MM.1S (cell line): ENCODE results near the gene MRPL27.
A peak's percentile ranks its signal among the peaks of the same experiment; 100 is the strongest.

Experiments used
- DNase-seq: peaks from one replicate; pipeline ENCODE4 v3.0.0-alpha.2; 2015
- H2AFZ ChIP-seq: fragments of 300-600 bp; sonication (generic); 2 replicates; pipeline ENCODE4 v1.6.0; 2016; ENCODE audit warnings: antibody characterized with exemption, low read length
- H3F3A ChIP-seq: fragments of 300-600 bp; sonication (generic); 2 replicates; pipeline ENCODE4 v1.6.1; 2016; ENCODE audit warnings: mild to moderate bottlenecking, antibody characterized with exemption, low read length, moderate library complexity, mixed read lengths; ENCODE audit not compliant: insufficient read depth
- H3K27ac ChIP-seq: fragments of 300-600 bp; sonication (generic); 2 replicates; pipeline ENCODE4 v1.5.1; 2016; ENCODE audit warnings: mild to moderate bottlenecking, low read length
- H3K27me3 ChIP-seq: fragments of 300-600 bp; sonication (generic); replicated peaks from 2 replicates; pipeline ENCODE4 v1.6.0; 2016; ENCODE audit warnings: low read length; ENCODE audit not compliant: insufficient read depth
- H3K36me3 ChIP-seq: fragments of 300-600 bp; sonication (generic); replicated peaks from 2 replicates; pipeline ENCODE4 v1.6.1; 2016; ENCODE audit warnings: mild to moderate bottlenecking, low read length, mixed read lengths; ENCODE audit not compliant: insufficient read depth
- H3K4me1 ChIP-seq: fragments of 300-600 bp; sonication (generic); 2 replicates; pipeline ENCODE4 v1.6.1; 2016; ENCODE audit warnings: low read length, mixed read lengths
- H3K4me2 ChIP-seq: fragments of 300-600 bp; sonication (generic); 2 replicates; pipeline ENCODE4 v1.6.0; 2016; ENCODE audit warnings: low read depth, low read length
- H3K4me3 ChIP-seq: fragments of 300-600 bp; sonication (generic); 2 replicates; pipeline ENCODE4 v1.5.1; 2016; ENCODE audit warnings: low read length, mixed read lengths
- H3K79me2 ChIP-seq: fragments of 300-600 bp; sonication (generic); 2 replicates; pipeline ENCODE4 v1.6.1; 2016; ENCODE audit warnings: mixed run types, low read length, mixed read lengths
- H3K9ac ChIP-seq: fragments of 300-600 bp; sonication (generic); 2 replicates; pipeline ENCODE4 v1.6.1; 2016; ENCODE audit warnings: low read length, mixed read lengths
- H3K9me2 ChIP-seq: fragments of 300-600 bp; sonication (generic); replicated peaks from 2 replicates; pipeline ENCODE4 v1.6.1; 2016; ENCODE audit warnings: mild to moderate bottlenecking, low read length, mixed read lengths; ENCODE audit not compliant: insufficient read depth
- H3K9me3 ChIP-seq: fragments of 300-600 bp; sonication (generic); replicated peaks from 2 replicates; pipeline ENCODE4 v1.6.1; 2016; ENCODE audit warnings: mild to moderate bottlenecking, low read length, mixed read lengths; ENCODE audit not compliant: insufficient read depth
- H4K20me1 ChIP-seq: fragments of 300-600 bp; sonication (generic); 2 replicates; pipeline ENCODE4 v1.6.1; 2016; ENCODE audit warnings: mild to moderate bottlenecking, low read length, moderate library complexity, mixed read lengths; ENCODE audit not compliant: insufficient read depth
- EZH2 ChIP-seq: fragments of 300-600 bp; sonication (generic); optimal IDR thresholded peaks from 2 replicates; pipeline ENCODE3; 2017; ENCODE audit warnings: low read depth, mild to moderate bottlenecking, antibody characterized with exemption, low read length, mixed read lengths
- EZH2phosphoT487 ChIP-seq: fragments of 300-600 bp; sonication (generic); IDR thresholded peaks from 2 replicates; pipeline ENCODE4 v1.6.1; 2018; ENCODE audit warnings: antibody characterized with exemption, low read length
- TF ChIP-seq, protein P1 (sequence below): fragments of 300-600 bp; sonication (generic); IDR thresholded peaks from 2 replicates; pipeline ENCODE4 v1.5.1; 2016; ENCODE audit warnings: antibody characterized with exemption, low read length, mixed read lengths

Gene MRPL27

DNA sequence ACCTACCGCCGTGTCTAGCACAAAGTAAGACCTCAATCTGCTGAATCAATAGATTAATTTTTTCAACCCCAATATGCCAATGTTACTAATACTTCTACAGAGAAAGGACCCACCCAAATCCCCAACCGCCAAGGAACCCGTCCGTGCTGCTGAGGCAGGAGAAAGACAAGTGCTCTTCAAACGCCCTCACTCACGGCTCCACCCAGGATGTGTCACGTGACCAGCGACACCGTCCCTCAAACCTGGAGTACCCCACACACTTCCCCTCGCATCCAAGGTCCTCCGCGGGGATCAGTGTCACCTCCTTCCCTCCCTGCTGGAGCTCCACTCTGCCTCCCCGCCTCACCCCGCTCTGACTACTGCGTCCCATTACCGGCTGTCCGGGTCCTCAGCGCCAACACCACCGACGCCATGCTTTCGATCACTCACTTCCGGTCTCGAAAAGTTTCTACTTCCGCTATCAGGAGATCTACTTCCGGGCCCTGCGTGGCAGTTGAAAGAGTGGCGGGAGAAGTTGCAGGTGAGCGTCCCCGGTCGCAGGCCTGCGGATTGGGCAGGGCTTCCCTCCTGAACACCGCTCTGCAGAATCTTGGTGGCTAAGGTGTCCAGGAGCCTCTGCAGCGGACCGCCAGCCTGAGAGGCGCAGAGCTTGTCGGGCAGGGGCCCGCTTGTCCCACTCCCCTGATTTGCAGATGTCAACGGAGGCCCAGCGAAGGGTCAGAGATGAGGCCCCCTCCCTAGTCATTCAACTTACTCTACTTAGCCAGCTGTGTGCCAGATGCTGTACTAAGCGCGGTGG lies at the start of gene MRPL27, which contains the start of gene EME1:
Gene MRPL27, minus strand, starts transcription at position 427 of the 799 bp plus-strand sequence. Its CDS starts 14 bp downstream, at position 413.
Gene EME1, plus strand, starts transcription at position 472 of the 799 bp plus-strand sequence. CDS start 1,980 bp downstream, outside the sequence.
- Histone ChIP-seq H3K4me3 (peak within 1 kb of the TSS; percentile 79), H2AFZ (peak within 1 kb of the TSS; percentile 77), H3K27me3 (no peaks in the 10 kb centered on the region), H3K36me3 (no peaks in the 10 kb centered on the region), H3F3A (no peaks in the 10 kb centered on the region), H3K9me3 (no peaks in the 10 kb centered on the region), H3K27ac (peak within 1 kb of the TSS; percentile 82), H4K20me1 (no peaks in the 10 kb centered on the region), H3K4me1 (peaks cover 11% of the 10 kb centered on the region), H3K79me2 (peaks cover 33% of the 10 kb centered on the region), H3K4me2 (peak within 1 kb of the TSS; percentile 95), H3K9me2 (no peaks in the 10 kb centered on the region), H3K9ac (peak within 1 kb of the TSS; percentile 93)
- TF ChIP-seq, protein P1, sequence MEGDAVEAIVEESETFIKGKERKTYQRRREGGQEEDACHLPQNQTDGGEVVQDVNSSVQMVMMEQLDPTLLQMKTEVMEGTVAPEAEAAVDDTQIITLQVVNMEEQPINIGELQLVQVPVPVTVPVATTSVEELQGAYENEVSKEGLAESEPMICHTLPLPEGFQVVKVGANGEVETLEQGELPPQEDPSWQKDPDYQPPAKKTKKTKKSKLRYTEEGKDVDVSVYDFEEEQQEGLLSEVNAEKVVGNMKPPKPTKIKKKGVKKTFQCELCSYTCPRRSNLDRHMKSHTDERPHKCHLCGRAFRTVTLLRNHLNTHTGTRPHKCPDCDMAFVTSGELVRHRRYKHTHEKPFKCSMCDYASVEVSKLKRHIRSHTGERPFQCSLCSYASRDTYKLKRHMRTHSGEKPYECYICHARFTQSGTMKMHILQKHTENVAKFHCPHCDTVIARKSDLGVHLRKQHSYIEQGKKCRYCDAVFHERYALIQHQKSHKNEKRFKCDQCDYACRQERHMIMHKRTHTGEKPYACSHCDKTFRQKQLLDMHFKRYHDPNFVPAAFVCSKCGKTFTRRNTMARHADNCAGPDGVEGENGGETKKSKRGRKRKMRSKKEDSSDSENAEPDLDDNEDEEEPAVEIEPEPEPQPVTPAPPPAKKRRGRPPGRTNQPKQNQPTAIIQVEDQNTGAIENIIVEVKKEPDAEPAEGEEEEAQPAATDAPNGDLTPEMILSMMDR = no peak
- no peak for TF ChIP-seq EZH2phosphoT487
- no peak for TF ChIP-seq EZH2
- peak; percentile 93 for DNase-seq

GRCh38 chr17:50422738-50423137 lies 49.8 kb upstream of the MRPL27 start:
- Histone ChIP-seq H3F3A (peaks cover 11% of the 10 kb centered on the region), H3K4me2 (no peak overlapping the region), H3K27ac (no peak overlapping the region), H3K79me2 (0 out of 2 replicates have a peak, but pooled peaks cover under 1% of the 10 kb centered on the region), H4K20me1 (no peaks in the 10 kb centered on the region), H3K9ac (no peak overlapping the region), H3K27me3 (no peaks in the 10 kb centered on the region), H3K4me3 (no peak overlapping the region), H3K4me1 (peaks cover 16% of the 10 kb centered on the region), H3K36me3 (no peaks in the 10 kb centered on the region), H2AFZ (no peak overlapping the region), H3K9me3 (no peaks in the 10 kb centered on the region), H3K9me2 (no peaks in the 10 kb centered on the region)
- no peak for DNase-seq
- TF ChIP-seq, protein P1 = no peak

DNA sequence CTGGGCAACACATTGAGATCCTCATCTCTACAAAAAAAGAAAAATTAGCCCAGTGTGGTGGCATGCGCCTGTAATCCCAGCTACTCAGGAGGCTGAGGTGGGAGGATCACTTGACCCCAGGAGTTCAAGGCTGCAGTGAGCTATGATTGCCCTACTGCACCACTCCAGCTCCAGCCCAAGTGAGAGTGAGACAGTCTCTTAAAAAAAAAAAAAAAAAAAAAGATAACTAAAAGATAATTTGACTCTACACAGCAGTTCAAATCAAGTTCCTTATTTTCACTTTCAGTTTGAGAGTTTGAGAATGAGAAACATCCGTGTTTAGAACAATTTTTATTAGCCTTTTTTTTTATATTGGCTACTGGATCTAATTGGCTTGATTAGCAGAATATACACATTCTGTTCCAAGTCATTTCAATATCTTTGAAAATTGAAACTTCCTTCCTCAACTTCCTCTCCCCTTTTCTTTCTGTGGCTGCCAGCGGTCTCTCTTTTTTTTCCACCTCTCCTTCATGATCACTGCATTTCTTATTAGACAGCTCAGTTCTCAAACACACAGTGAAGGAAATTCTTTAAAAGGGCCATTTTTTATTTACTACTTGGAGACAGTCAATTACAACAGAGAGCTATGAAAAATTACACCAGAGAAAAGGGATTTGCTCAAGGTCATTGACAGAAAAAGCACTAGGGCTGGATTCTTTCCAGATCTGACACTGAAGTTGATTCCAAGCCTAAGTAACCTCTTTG lies 48.5 kb upstream of the MRPL27 start:
- Histone ChIP-seq H3K9ac (no peak overlapping the region), H3K79me2 (no peaks in the 10 kb centered on the region), H3K36me3 (no peaks in the 10 kb centered on the region), H3F3A (peaks cover 2% of the 10 kb centered on the region), H3K4me2 (peak overlapping the region; percentile 36), H3K4me1 (0 out of 2 replicates have a peak, but pooled peaks cover 8% of the 10 kb centered on the region), H3K27me3 (no peaks in the 10 kb centered on the region), H3K27ac (no peak overlapping the region), H2AFZ (peak overlapping the region; percentile 63), H3K4me3 (peak overlapping the region; percentile 44; the same call in 1 of the 2 replicates), H3K9me2 (no peaks in the 10 kb centered on the region), H3K9me3 (no peaks in the 10 kb centered on the region), H4K20me1 (no peaks in the 10 kb centered on the region)
- DNase-seq = peak; percentile 49
- TF ChIP-seq EZH2 = no peak
- TF ChIP-seq, protein P1 = no peak
- TF ChIP-seq EZH2phosphoT487 = no peak
